Bronchial epithelial cell (primary cell): ENCODE results near the gene CHORDC1. TPM values are rescaled to one million over a fixed set of nuclear protein-coding genes. Genes with fewer than 3 reads are reported as not detected.
A peak's percentile ranks its signal among the peaks of the same experiment; 100 is the strongest.
"Not testable (repeated sequence)": the region's sequence is repeated elsewhere in the genome, so short reads cannot be mapped to it uniquely, and the experiment has no call there.

Source experiments
- DNase-seq: peaks from one replicate; pipeline ENCODE4 v3.0.0-alpha.2; 2010; ENCODE audit warnings: low read depth
- FAIRE-seq: peaks from 2 replicates; lab custom pipeline; 2011; peaks lifted over from hg19 to GRCh38; lab: Jason Lieb, UNC
- H3K27me3 ChIP-seq: 2 replicates; pipeline ENCODE4 v1.5.1; 2011; ENCODE audit warnings: low read length; ENCODE audit not compliant: control insufficient read depth, insufficient read depth
- H3K36me3 ChIP-seq: 2 replicates; pipeline ENCODE4 v1.5.1; 2011; ENCODE audit warnings: low read length; ENCODE audit not compliant: control insufficient read depth, insufficient read depth
- H3K4me3 ChIP-seq: 2 replicates; pipeline ENCODE4 v1.5.1; 2011; ENCODE audit warnings: mild to moderate bottlenecking, low read depth, low read length, control low read depth
- total RNA-seq: library from RNA; depleted of rRNA; stranded (reverse); fragments of >200 nt; gene quantifications from 2 replicates; pipeline ENCODE4 v1.2.1, GENCODE V29; 2014
- TF ChIP-seq, protein P1 (sequence below): IDR thresholded peaks from 2 replicates; pipeline ENCODE4 v1.5.1; 2011; ENCODE audit warnings: mild to moderate bottlenecking, moderate library complexity, low read length, control low read depth, inconsistent platforms; ENCODE audit not compliant: insufficient read depth, severe bottlenecking

The CHORDC1 gene
- total RNA-seq, 1 donor from 2014 or later, result 24.2 TPM

DNA sequence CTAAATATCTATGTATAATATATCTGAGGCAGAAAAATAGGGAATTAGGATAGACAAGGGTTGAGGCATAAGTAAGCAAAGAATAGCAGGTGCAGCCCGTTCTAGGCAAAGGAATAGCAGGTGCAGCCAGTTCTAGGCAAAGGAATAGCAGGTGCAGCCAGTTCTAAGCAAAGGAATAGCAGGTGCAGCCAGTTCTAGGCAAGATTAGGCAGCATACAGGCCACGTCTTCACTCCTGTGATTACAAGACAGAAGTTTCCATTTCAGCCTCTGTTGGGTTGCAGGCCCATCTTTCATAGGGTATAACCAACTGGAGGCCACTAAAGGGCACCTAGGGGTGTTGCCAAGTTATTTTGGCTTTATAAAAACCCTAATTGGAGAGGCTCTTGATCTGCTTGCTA lies 28.8 kb upstream of the CHORDC1 start:
- no peak for FAIRE-seq
- TF ChIP-seq, protein P1, sequence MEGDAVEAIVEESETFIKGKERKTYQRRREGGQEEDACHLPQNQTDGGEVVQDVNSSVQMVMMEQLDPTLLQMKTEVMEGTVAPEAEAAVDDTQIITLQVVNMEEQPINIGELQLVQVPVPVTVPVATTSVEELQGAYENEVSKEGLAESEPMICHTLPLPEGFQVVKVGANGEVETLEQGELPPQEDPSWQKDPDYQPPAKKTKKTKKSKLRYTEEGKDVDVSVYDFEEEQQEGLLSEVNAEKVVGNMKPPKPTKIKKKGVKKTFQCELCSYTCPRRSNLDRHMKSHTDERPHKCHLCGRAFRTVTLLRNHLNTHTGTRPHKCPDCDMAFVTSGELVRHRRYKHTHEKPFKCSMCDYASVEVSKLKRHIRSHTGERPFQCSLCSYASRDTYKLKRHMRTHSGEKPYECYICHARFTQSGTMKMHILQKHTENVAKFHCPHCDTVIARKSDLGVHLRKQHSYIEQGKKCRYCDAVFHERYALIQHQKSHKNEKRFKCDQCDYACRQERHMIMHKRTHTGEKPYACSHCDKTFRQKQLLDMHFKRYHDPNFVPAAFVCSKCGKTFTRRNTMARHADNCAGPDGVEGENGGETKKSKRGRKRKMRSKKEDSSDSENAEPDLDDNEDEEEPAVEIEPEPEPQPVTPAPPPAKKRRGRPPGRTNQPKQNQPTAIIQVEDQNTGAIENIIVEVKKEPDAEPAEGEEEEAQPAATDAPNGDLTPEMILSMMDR, result no peak
- H3K27me3 ChIP-seq, result no peaks in the 10 kb centered on the region

GRCh38 chr11:90250970-90251369 lies 28.1 kb upstream of the CHORDC1 start:
- no peak for DNase-seq
- Histone ChIP-seq H3K36me3 (no peaks in the 10 kb centered on the region), H3K27me3 (no peaks in the 10 kb centered on the region), H3K4me3 (no peak overlapping the region)
- TF ChIP-seq, protein P1, result no peak
- no peak for FAIRE-seq

More for the DNA sequence above, 28.8 kb upstream of the CHORDC1 start:
- no peaks in the 10 kb centered on the region for H3K36me3 ChIP-seq
- no peak overlapping the region for H3K4me3 ChIP-seq
- no peak for DNase-seq

GRCh38 chr11:90246468-90246867 lies 23.6 kb upstream of the CHORDC1 start:
- no peaks in the 10 kb centered on the region for H3K36me3 ChIP-seq
- no peak for DNase-seq
- no peak for FAIRE-seq

DNA sequence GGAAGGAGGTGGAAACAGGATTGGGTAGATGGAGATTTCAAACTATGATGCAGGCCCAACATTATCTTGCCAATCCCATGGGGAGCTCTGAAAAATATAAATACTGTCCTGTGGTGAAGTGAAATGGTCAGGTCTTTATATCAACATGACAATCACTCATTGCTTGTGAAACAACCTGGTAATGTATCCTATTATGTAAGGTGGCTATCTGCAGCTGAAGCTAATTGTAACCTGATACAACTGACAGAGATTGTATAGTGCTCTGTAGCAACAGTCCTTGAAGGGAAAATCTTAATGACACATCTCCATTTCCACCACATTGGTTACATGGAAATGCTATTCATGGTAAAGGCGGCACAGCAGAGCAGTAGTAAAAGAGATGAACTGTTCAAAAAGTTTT lies 20.7 kb upstream of the CHORDC1 start:
- H3K4me3 ChIP-seq, result no peak overlapping the region
- FAIRE-seq, result no peak
- no peaks in the 10 kb centered on the region for H3K36me3 ChIP-seq
- H3K27me3 ChIP-seq, result no peaks in the 10 kb centered on the region
- DNase-seq, result peak; percentile 46
- TF ChIP-seq, protein P1, result no peak

More at GRCh38 chr11:90246468-90246867, 23.6 kb upstream of the CHORDC1 start:
- H3K27me3 ChIP-seq, result no peaks in the 10 kb centered on the region
- TF ChIP-seq, protein P1, result no peak
- no peak overlapping the region for H3K4me3 ChIP-seq

DNA sequence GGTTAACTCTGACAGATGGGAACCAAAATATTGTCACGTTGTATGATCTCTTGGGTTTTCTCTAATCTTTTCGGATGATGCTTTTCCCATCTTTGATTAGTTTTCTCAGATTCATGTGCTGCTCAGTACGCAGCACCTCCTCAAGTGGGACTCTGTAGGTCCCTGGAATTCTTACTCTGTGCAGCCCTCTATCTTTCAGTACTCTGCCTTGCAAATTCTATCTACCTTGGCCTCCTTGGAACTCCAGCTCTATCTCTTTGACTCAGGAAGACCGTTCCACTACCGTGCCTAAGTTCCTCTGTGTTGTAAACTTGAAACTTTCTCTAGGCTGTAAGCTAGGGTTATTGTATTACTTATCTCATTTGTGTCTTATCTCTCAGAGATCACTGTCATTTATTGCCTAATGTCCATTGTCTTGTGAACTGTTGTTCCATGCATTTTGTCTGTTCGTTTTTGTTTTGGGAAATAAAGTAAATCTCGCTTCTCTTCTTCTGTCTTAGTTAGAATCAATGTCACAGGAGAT lies 20.1 kb upstream of the CHORDC1 start:
- H3K36me3 ChIP-seq, result no peaks in the 10 kb centered on the region
- no peaks in the 10 kb centered on the region for H3K27me3 ChIP-seq
- FAIRE-seq (no peak), DNase-seq (no peak)
- no peak overlapping the region for H3K4me3 ChIP-seq
- TF ChIP-seq, protein P1, result no peak

DNA sequence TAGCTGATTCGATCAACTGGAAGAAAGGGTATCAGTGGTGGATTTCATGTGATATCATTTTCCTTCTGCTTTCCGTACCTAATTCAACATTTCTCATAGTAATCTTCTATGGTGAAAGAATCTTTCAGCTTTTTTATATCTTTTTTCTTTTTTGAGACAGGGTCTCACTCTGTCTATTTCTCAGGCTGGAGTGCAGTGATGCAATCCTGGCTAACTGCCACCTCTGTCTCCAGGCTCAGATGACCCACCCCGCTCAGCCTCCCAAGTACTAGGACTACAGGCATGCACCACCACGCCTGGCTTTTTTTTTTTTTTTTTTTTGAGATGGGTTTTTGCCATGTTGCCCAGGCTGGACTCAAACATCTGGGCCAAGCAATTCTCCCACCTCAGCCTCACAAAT lies 18.6 kb upstream of the CHORDC1 start:
- no peaks in the 10 kb centered on the region for H3K27me3 ChIP-seq
- no peaks in the 10 kb centered on the region for H3K36me3 ChIP-seq
- FAIRE-seq, result no peak
- no peak for DNase-seq
- H3K4me3 ChIP-seq, result no peak overlapping the region
- TF ChIP-seq, protein P1, result no peak

GRCh38 chr11:90239967-90240636 lies 17.3 kb upstream of the CHORDC1 start:
- not testable (repeated sequence) for H3K27me3 ChIP-seq, FAIRE-seq, H3K4me3 ChIP-seq, H3K36me3 ChIP-seq
- DNase-seq, result peak; percentile 53
